Muscle layer of duodenum (tissue), 2 donors: ENCODE measurements around the gene HCN2.

Experiments
- H3K27ac ChIP-seq: one replicate; pipeline ENCODE4 v1.7.0; 2013; ENCODE audit warnings: mild to moderate bottlenecking, low read length
- H3K27me3 ChIP-seq: one replicate; pipeline ENCODE4 v1.7.0; 2013; ENCODE audit warnings: low read depth, mild to moderate bottlenecking, control low read depth, low read length
- H3K36me3 ChIP-seq, 2 donors: one replicate each; pipeline ENCODE4 v1.7.0; 2013; ENCODE audit warnings: low read length in 2 of 2, control low read depth in 1 of 2, mild to moderate bottlenecking in 1 of 2; ENCODE audit not compliant: insufficient read depth in 2 of 2, control insufficient read depth in 1 of 2
- H3K4me1 ChIP-seq, 2 donors: one replicate each; pipeline ENCODE4 v1.7.0; 2013; ENCODE audit warnings: low read length in 2 of 2, mild to moderate bottlenecking in 2 of 2, control low read depth in 1 of 2, moderate library complexity in 1 of 2; ENCODE audit not compliant: insufficient read depth in 2 of 2, control insufficient read depth in 1 of 2
- H3K4me3 ChIP-seq, 2 donors: one replicate each; pipeline ENCODE4 v1.7.0; 2013; ENCODE audit warnings: low read length in 2 of 2, low read depth in 1 of 2, mild to moderate bottlenecking in 1 of 2
- H3K9me3 ChIP-seq, 2 donors: one replicate each; pipeline ENCODE4 v1.7.0; 2013; ENCODE audit warnings: low read length in 2 of 2, control low read depth in 1 of 2, mild to moderate bottlenecking in 1 of 2; ENCODE audit not compliant: control insufficient read depth in 1 of 2
- donor health status: healthy.

The HCN2 gene

GRCh38 chr19:590750-591098, 1.0 kb downstream of the HCN2 start:
- H3K4me1 ChIP-seq = peaks cover 0 to 23% of the 10 kb centered on the region in 2 donors
- no peak overlapping the region for H3K27ac ChIP-seq
- H3K4me3 ChIP-seq = no peak overlapping the region
- peaks cover 18% of the 10 kb centered on the region for H3K27me3 ChIP-seq
- no peaks in the 10 kb centered on the region for H3K9me3 ChIP-seq
- no peaks in the 10 kb centered on the region for H3K36me3 ChIP-seq

- H3K4me1 ChIP-seq = peaks cover 0 to 23% of the 10 kb centered on the region in 2 donors
- H3K9me3 ChIP-seq = no peaks in the 10 kb centered on the region
- peaks cover 18% of the 10 kb centered on the region for H3K27me3 ChIP-seq
- H3K36me3 ChIP-seq = no peaks in the 10 kb centered on the region
- H3K4me3 ChIP-seq = no peak overlapping the region
- no peak overlapping the region for H3K27ac ChIP-seq
These were observed 1.6 kb downstream of the HCN2 start for GRCh38 chr19:591099-591958.

- no peak overlapping the region for H3K4me3 ChIP-seq
- no peak overlapping the region for H3K27ac ChIP-seq
- no peaks in the 10 kb centered on the region for H3K9me3 ChIP-seq
- peaks cover 18% of the 10 kb centered on the region for H3K27me3 ChIP-seq
- H3K4me1 ChIP-seq = peaks cover 0 to 23% of the 10 kb centered on the region in 2 donors
- no peaks in the 10 kb centered on the region for H3K36me3 ChIP-seq
These were observed 2.4 kb downstream of the HCN2 start for GRCh38 chr19:592101-592500.

- H3K4me3 ChIP-seq = no peak overlapping the region
- peaks cover 18% of the 10 kb centered on the region for H3K27me3 ChIP-seq
- H3K36me3 ChIP-seq = no peaks in the 10 kb centered on the region
- H3K27ac ChIP-seq = no peak overlapping the region
- no peaks in the 10 kb centered on the region for H3K9me3 ChIP-seq
- H3K4me1 ChIP-seq = peaks cover 0 to 20% of the 10 kb centered on the region in 2 donors
These were observed 3.4 kb downstream of the HCN2 start for GRCh38 chr19:593055-593454.

- H3K27ac ChIP-seq = no peak overlapping the region
- no peaks in the 10 kb centered on the region for H3K9me3 ChIP-seq
- H3K27me3 ChIP-seq = peaks cover 16% of the 10 kb centered on the region
These were observed 3.8 kb downstream of the HCN2 start for GRCh38 chr19:593505-593904.

GRCh38 chr19:594265-594870, 4.7 kb downstream of the HCN2 start:
- no peak overlapping the region for H3K4me3 ChIP-seq
- no peaks in the 10 kb centered on the region for H3K9me3 ChIP-seq
- H3K36me3 ChIP-seq = no peaks in the 10 kb centered on the region
- H3K27me3 ChIP-seq = peaks cover 8% of the 10 kb centered on the region
- peaks cover 0 to 7% of the 10 kb centered on the region in 2 donors for H3K4me1 ChIP-seq
- no peak overlapping the region for H3K27ac ChIP-seq

More at GRCh38 chr19:593505-593904, 3.8 kb downstream of the HCN2 start:
- Histone ChIP-seq H3K4me3 (no peak overlapping the region), H3K36me3 (no peaks in the 10 kb centered on the region), H3K4me1 (peaks cover 0 to 16% of the 10 kb centered on the region in 2 donors)

GRCh38 chr19:595326-596262, 5.9 kb downstream of the HCN2 start:
- H3K27ac ChIP-seq = no peak overlapping the region
- peaks cover 8% of the 10 kb centered on the region for H3K27me3 ChIP-seq
- H3K9me3 ChIP-seq = no peaks in the 10 kb centered on the region
- no peaks in the 10 kb centered on the region for H3K36me3 ChIP-seq
- H3K4me3 ChIP-seq = no peak overlapping the region
- H3K4me1 ChIP-seq = peaks cover 0 to 5% of the 10 kb centered on the region in 2 donors

GRCh38 chr19:596263-596655, 6.6 kb downstream of the HCN2 start:
- Histone ChIP-seq H3K4me3 (no peak overlapping the region), H3K9me3 (no peaks in the 10 kb centered on the region), H3K4me1 (no peaks in the 10 kb centered on the region), H3K36me3 (no peaks in the 10 kb centered on the region), H3K27me3 (peaks cover 6% of the 10 kb centered on the region), H3K27ac (no peak overlapping the region)

GRCh38 chr19:597406-598315, 8.0 kb downstream of the HCN2 start:
- no peak overlapping the region for H3K4me3 ChIP-seq
- H3K9me3 ChIP-seq = peaks cover 0 to 2% of the 10 kb centered on the region in 2 donors
- no peaks in the 10 kb centered on the region for H3K4me1 ChIP-seq
- H3K27ac ChIP-seq = no peak overlapping the region
- no peaks in the 10 kb centered on the region for H3K27me3 ChIP-seq
- H3K36me3 ChIP-seq = no peaks in the 10 kb centered on the region

- peaks cover 0 to 2% of the 10 kb centered on the region in 2 donors for H3K9me3 ChIP-seq
These were observed 11.6 kb downstream of the HCN2 start for GRCh38 chr19:601310-601709.

More at GRCh38 chr19:601310-601709, 11.6 kb downstream of the HCN2 start:
- Histone ChIP-seq H3K36me3 (no peaks in the 10 kb centered on the region), H3K4me1 (no peaks in the 10 kb centered on the region), H3K27ac (no peak overlapping the region), H3K4me3 (no peak overlapping the region), H3K27me3 (no peaks in the 10 kb centered on the region)
